ENCODE measurements around the gene IL11. TPM values are rescaled to one million over a fixed set of nuclear protein-coding genes. Genes with fewer than 3 reads are reported as not detected.

The IL11 gene
- total RNA-seq, 1 donor from 2014 or later, result 0.45 TPM

DNA sequence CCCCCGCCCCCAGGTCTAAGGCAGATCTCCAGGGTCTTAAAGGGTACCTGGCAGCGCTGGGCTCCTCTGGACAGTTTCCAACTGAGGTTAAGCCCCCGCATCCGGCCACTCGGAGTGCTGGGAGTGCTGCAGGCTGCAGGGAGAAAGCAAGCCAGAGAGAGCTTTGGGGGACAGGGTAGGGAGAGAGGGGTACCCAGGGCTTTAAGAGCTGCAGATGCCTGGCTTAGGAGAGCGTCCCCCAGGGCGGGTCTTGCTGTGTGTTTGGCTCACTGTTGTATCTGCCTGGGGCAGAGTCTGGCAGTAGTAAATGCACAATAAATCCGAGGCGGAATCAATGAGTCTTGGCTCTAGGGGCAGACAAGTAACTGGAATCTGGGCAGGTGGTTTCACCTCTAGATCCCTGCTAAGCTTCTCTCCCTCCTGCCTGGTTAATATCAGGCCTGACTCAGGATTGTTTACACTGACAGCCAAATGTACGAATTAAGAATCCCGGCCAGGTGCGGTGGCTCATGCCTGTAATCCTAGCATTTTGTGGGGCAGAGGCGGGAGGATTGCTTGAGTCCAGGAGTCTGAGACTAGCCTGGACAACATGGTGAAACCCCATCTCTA is 14.9 kb downstream of the IL11 start:
- DNase-seq (ENCODE audit: low spot score) (no peak), ATAC-seq (no peak)
- intact Hi-C loops (cut with DNase I), result no loop called here

DNA sequence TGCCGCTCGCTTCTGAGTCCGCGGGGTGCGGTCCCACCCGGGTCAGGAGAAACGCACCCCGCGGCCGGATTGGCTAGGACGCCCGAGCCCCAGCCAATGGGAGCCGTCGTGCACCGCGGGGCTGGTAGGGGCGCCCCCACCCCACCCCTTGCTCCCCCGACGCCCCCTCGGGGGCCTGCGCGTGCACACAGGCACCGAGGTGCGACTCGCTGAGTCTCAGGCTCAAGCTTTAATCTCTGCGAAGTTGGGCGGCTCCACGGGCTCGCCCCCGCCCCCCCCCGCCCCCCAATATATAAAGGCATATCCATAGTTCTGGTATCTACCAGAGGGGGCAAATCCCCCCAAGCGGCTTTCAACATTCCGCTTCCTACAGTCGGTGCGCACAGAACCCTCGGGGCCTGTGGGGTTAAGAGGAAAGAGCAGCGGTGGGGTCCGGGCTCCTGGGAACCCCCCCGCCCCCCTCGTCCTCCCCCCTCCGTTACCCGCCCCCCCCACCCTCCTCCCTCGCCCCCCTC is 15.5 kb downstream of the IL11 start, which contains the start of gene COX6B2:
TSS of gene COX6B2 (minus strand) at position 22 of the 515 bp plus-strand sequence. CDS start 198 bp downstream, outside the sequence.
- DNase-seq (ENCODE audit: low spot score) (no peak), ATAC-seq (no peak)
- intact Hi-C loops (cut with DNase I), result no loop called here

DNA sequence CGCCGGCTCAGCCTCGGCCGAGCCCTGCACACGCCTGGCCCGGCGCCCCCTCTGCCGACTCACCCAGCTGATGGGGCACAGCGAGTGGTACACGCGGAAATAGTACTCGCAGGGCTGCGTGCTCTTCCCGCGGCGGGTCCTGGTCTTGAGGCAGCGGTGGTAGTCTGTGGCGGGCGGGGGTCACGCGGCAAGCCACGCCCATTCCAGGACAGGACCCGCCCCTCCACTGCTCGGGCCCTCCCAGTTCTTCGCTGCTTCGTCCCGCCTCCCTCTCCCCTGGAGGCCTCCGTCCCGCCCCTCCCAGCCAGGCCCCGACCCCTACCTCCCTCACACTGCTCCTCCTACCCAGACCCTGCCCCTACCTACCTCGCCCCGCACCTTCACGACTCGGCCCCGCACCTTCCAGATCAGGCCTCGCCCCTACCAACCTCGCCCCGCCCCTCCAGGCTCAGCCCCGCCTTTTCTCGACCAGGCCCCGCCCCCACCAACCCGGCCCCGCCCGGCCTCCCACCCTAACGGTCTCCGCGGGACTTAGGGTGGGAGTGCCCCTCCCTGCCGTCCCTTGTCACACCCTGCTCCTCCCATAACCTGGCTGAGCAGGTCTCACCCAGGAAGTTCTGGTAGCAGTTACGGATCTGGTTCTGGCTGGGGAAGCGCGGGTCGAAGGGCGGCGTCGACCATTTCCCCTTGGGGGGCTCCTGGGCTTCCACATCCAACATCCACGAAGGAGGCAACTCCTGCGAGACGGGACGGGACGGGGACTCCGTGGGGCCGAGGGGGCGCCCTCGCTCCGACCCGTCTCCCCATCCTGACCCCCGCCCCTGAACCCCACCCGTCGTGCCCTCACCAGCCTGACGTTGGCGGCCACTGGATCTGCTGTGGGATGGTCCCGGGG is 16.2 kb downstream of the IL11 start:
- intact Hi-C loops (cut with DNase I), result no loop called here
- DNase-seq (ENCODE audit: low spot score) (peak; percentile 78), ATAC-seq (peak; percentile 89)

DNA sequence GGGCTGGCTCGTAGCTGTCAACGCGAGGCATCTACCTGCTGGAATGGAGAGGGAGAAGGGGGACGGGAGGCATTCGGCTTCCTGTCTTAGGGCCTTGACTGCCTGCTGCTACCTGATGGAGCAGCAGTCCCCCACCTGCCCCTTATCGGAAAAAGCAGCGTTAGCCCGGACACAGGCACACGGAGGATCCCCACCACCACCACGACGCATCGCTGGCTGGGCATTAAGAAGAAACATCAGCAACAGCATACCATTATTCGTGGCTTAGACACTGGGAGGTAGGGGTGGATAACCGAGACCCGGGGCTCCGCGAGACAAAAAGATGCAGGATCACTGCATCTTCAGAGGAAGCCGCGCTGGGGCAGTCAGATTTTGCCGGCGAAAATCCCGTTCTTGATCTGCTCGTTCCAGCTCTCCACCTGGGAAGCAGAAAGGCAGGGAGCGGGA is 16.9 kb downstream of the IL11 start:
- ATAC-seq (no peak), DNase-seq (ENCODE audit: low spot score) (no peak)
- intact Hi-C loops (cut with DNase I), result no loop called here

DNA sequence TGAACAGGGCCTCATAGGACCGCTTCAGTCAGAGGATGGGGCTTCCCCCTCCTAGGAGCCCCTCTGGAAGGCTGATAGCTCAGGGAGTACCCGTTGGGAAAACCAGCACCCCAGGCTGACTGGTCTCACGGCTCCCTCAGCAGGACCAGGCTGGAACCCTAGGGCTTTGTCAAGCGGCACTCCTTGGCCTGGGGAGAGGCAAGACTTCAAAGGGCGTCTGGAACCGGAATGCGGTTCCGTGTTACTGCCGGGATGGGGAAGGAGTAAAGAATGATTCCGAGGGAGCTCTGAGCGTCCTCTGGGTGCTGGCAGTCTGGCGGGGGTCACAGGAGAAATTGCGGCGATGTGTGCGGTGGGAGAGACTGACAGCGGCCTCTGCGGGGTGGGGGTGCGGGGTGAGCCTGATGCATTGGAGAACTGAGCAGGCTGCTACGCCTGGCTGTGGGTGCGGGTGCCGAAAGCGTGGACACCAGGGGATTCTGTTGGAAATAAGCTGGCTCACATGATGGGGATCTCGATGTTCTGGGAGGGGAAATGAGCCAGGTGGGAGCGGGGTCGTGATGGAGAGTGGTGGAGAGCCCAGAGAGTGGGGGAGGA is 17.6 kb downstream of the IL11 start:
- intact Hi-C loops (cut with DNase I), result no loop called here
- DNase-seq (ENCODE audit: low spot score) (no peak), ATAC-seq (no peak)

DNA sequence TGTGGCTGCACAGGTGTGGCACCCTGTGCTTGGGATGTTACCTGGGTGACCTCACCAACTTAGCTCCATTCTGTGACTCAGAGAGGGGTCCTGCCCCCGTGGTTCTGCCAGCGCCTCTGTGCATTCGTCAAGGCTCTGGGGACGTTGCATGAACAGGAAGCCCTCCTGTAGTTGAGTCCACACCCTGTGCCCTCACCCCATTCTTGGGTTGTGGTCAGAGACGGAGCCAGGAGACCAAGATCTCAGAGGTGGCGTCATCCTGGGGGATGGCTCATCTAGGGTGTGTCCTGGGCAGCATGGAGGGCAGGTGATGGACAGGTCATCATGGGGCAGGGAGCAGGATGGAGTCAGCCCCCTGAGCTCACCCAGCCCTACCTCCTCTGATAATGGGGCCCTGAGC is 18.2 kb downstream of the IL11 start:
- no peak for DNase-seq (ENCODE audit: low spot score)
- intact Hi-C loops (cut with DNase I), result no loop called here

DNA sequence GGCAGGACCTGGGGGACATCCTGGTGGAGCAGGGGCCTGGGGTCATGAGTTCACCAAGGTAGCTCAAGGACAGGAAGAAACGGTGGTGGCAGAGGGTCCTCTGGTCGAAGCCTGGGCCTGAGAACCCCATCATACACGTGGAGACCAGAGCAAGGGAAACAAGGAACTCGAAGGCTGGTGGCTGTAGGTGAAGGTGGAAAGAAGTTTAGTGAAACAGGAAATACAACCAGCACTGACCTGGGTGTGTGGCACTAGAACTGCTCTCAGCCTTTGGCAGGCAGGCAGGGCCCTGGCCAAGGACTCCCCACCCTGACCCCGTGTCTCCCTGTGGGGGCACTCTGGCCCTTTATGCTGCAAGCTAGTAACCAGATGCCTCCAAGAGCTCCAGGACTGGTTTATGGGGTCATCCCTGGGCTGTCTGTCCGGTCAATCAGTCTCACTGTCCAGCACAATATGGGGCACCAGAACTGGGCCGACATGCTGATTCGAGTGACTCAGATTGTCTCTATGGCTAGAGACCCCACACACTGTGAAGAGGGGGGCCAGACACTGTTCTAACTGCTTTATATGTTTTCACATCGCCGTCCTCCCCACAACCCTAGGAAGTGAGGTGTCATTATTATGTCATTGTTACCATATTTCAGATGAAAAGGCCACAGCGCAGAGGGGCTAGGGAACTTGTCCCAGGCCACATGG is 19.5 kb downstream of the IL11 start:
- ATAC-seq (no peak), DNase-seq (ENCODE audit: low spot score) (no peak)
- intact Hi-C loops (cut with DNase I), result no loop called here

More for the DNA sequence above, 18.2 kb downstream of the IL11 start:
- no peak for ATAC-seq

DNA sequence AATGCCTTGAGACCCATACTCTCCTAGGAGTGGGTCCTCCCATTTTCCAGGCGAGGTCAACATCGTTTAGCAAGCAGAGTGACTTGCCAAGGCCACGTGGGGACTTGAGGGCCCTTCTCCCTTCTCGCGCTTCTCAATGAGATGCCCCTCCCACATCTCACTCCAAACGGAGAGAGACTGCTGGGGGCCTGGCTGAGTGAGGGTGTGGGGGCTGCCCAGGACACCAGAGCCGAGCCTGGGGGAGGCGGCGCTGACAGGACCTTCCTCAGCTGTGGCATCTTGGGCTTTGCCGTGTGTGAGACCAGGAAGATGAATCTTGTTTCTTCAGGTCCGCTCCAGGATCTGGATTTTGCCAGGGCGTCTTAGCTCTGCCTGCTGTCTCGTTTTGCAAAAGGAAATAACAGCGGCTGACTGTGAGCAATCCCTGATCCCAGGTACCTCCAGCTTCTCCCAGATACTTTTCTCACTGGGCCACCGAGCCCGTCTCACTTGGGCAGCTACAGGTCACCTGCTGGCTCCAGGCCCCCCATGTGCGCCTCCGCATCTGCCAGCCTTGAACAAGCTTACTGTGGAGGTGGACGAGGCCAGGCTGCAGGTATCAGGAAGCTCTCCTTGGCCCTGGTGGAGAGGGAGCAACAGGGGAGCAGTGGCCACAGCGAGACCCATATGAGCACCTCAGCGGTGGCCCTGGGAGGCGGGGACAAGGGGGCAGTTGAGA is 21.8 kb downstream of the IL11 start:
- DNase-seq (ENCODE audit: low spot score) (no peak), ATAC-seq (no peak)
- intact Hi-C loops (cut with DNase I), result no loop called here

DNA sequence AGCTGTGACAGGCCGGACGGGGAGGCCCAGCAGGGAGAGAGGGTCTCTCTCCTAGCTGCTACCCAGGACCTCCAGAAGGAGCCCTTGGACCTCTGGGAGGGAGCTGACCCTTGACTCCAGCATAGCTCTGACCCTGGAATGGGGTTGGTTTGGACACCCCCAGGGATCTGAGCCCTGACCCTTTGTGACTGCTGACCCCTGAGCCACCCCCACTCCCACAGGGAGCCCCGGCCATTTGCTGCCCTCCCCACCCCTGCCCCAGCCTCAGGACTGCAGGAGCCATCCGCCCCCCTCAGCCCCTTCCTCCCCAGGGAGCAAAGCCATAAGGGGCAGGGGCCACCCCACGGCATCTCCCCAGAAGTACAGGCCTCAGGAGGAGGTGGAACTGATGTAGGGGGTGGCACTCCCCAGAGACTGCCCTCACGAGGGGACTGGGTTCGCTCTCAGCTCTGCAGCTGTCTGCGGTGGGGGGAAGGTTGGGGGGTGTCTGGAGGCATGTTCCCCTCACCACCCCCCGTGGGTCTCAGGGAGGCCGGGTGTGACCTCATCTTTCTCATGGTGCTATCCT is 22.7 kb downstream of the IL11 start:
- ATAC-seq (no peak), DNase-seq (ENCODE audit: low spot score) (no peak)
- intact Hi-C loops (cut with DNase I), result no loop called here

DNA sequence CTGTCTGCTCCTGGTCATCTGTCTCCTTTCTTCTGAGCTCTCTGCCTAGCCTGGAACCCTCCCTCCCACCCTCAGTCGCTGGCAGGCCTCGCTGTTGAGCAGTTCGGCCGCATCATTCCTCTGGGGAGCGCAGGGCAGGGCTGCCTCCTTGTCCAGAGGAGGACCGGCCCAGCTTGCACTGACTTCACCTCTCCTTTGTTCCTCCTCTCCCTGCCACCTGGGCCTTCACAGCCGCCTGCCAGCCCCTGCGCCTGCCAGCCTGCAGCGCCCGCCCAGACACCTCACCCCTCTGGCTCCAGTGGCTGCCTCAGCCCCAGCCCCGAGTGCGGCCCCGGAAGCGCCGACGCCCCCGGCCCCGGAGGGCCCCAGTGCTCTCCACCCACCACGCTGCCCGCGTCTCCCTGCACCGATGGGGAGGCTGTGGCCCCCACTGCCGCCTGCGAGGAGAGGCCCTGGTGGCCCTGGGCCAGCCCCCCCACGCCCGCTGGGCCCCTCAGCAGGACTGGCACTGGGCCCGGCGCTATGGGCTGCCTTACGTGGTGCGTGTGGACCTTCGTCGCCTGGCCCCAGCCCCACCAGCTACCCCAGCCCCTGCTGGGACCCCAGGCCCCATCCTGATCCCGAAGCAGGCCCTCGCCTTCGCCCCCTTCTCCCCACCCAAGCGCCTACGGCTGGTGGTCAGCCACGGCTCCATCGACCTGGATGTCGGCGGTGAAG is 23.4 kb downstream of the IL11 start:
- intact Hi-C loops (cut with DNase I), result no loop called here
- ATAC-seq, result peak; percentile 23
- DNase-seq (ENCODE audit: low spot score), result no peak

DNA sequence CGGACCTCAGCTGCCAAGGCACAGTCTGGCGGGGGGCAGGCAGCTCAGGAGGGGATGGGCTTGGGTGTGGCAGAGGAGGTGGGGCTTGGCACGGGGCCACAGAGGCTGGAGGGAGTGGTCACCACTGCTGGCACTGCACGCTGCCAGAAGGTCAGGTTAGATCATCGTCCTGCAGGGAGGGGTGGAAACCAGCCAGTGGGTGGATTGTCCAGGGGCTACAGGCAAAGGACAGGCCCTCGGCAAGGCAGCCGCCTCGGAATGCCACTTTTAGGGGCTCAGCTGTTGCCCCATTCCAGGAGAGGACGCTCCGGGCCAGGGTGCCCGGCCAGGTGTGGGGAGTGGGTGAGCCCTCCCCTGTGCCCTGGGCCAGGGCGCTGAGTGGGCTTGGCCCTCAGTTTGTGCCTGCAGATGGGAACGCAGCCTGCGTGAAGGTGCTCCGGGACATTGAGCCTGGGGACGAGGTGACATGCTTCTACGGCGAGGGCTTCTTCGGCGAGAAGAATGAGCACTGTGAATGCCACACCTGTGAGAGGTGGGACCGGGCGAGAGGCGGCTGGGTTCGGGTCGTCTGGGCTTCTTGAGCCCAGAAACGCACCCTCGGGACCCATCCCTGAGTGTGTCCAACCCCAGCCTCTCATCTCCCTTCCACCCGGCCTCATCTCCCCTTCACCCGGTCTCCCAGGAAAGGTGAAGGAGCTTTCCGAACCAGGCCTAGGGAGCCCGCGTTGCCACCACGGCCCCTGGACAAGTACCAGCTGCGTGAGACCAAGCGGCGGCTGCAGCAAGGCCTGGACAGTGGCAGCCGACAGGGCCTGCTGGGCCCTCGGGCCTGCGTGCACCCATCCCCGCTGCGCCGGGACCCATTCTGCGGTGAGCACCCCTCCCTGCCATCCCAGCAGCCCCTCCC is 24.2 kb downstream of the IL11 start:
- ATAC-seq (peak; percentile 55), DNase-seq (ENCODE audit: low spot score) (peak; percentile 81)
- intact Hi-C loops (cut with DNase I), result no loop called here

DNA sequence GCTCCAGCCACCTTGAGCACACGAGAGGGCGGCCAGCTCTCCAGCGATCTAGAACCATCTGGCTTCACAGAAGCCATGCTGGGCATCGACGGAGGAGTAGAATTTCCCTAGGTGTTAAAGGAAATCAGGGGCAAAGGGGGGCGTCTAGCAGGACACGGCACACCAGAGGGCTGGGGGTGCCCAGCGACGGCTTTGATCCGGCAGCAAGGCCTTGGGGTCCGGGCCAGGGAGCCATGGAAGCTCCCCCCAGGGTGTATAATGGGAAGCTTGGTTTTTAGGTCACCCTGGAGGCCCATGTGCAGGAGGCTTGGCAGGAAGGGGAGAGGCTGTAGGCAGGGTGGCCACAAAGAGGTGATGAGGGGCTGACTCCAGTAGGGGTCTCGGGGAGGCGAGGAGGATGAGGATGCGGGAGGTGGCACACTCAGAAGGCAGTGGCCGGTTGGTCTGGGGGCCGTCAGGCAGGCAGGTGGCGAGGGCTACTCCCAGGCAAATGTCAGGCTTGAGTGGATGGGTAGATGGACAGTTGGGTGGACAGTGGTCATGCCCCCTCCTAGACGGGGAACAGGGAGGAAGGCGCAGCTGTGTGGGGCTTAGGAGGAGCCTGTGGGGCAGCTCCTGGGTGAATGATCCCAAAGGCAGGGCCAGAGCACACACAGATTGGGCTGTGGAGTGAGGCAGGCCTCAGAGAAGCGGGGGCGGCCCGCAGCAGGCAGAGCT is 25.0 kb downstream of the IL11 start:
- ATAC-seq, result no peak
- intact Hi-C loops (cut with DNase I), result no loop called here
- no peak for DNase-seq (ENCODE audit: low spot score)

DNA sequence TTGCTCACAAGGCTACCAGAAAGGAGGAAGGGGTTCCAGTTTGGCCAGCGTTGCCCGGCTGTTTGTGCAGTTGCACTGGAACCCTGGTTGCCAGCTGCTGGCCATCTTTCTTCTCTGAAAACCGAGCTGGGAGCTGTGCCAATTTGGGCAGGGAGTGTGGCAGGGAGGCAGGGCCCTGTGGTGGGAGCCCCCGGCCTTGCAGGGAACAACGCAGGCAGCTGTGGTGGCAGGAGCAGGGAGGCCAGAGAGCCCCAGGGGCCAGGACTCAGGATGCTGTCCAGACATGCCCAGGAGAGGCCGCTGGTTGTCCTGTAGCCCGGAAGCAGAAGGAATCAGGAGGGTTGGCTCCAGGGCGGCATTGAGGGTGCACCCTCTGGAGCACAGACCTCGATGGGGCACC is 25.8 kb downstream of the IL11 start:
- ATAC-seq (no peak), DNase-seq (ENCODE audit: low spot score) (no peak)
- intact Hi-C loops (cut with DNase I), result no loop called here

DNA sequence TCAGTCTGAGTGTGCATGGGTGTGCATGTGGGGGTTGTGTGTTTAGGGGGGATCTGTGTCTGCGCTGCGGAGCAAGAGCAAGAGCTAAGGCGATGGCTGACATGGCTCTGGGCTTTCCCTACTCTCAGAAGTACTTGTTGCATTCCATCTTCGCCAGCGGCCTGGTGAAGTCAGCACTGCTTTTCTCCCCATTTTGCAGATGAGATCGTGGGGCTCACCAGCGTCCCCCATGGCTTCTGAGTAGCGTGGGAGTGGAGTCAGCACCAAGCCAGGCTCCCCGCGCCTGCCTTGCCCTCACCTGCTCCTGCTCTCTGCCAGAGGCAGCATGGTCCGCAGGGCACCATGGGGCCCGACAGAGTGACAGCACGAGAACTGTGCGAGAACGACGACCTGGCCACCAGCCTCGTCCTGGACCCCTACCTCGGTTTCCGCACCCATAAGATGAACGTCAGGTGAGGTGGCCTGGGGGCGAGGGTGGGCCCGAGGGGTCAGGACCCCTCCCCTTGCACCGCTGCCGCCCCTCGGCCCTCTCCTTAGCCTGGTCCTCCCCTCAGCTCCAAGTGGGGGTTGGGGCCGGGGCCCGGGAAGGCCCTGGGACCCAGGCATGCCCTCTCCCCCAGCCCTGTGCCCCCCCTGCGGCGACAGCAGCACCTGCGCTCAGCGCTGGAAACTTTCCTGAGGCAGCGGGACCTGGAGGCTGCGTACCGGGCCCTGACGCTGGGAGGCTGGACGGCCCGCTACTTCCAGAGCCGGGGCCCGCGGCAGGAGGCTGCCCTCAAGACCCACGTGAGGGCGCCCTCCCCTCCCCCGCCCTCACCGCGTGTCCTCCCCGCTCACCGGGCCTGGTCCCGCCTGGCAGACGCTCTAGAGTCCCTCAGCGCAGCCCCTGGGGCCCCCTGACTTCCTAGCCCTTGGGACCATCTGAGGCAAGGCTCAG is 28.4 kb downstream of the IL11 start:
- ATAC-seq (no peak), DNase-seq (ENCODE audit: low spot score) (no peak)
- intact Hi-C loops (cut with DNase I), result no loop called here

DNA sequence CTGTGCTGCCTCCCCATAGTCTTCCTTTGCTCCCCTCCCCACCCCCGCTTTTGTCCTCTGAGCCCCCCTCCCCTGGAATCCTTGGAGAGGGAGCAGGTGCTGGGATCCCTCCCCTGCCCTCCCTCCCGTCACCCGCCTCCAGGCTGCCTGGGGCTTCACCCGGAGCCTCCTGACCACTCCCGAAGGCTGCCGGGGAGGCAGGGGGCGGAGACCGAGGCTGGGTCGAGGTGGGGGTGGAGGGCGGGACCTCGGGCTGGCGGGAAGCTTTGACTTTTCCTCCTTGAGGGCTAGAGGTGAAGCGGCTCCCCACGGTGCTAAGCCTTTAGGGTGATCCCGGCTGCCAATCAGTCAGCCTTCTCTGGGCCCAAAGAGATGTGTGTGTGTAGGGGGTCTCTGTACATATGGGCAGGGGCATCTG is 29.1 kb downstream of the IL11 start:
- DNase-seq (ENCODE audit: low spot score) (peak; percentile 84), ATAC-seq (no peak)
- intact Hi-C loops (cut with DNase I), result no loop called here
